Stomach (tissue), 4 donors: ENCODE measurements around the gene IFT172.

Source experiments
- EP300 ChIP-seq: sonication (generic); formaldehyde crosslinking; IDR thresholded peaks from one replicate; pipeline ENCODE4 v1.6.1; 2017; ENCODE audit warnings: antibody characterized with exemption
- POLR2A ChIP-seq, 4 donors: fragments of 450-650 bp; IDR thresholded peaks; one replicate each; pipeline ENCODE4 v1.6.1; 2016; ENCODE audit warnings: antibody characterized with exemption in 4 of 4, control low read depth in 2 of 4, mild to moderate bottlenecking in 1 of 4, moderate library complexity in 1 of 4
- POLR2AphosphoS5 ChIP-seq, 3 donors: sonication (generic); formaldehyde crosslinking; IDR thresholded peaks; one replicate each; pipeline ENCODE4 v1.6.1; 2016; ENCODE audit warnings: antibody characterized with exemption in 3 of 3
- TF ChIP-seq, protein P1 (sequence below), 7 experiments: fragments of 450-650 bp in 4 of 7; fragments of 200-600 bp in 3 of 7; sonication (generic) in 3 of 7; IDR thresholded peaks; one replicate each; pipeline ENCODE4 v1.5.1; 2016 to 2019; ENCODE audit warnings: antibody characterized with exemption in 7 of 7, control low read depth in 2 of 7, mild to moderate bottlenecking in 1 of 7

DNA sequence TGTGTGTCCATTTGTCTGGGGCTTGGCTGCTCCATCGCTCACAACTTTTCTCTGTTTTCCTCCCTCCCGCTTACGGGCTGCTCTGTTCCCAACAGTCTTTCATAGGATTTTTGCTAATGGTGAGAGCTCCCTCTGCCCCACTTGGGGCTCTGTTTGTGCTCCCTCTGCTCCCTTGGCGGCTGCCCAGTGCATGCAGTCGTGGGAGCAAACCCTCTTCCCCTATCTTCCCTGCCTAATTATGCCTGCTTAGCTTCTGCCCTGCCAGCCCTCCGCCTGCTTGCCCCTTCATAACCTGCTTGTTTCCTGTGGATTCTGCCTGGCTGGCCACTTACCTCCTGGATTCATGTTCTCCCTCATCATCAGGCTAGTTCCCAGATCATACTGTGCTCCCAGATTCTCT is 53.9 kb downstream of the IFT172 start:
- TF ChIP-seq POLR2A (IDR thresholded peaks at IDR 0.05) (no peak), POLR2AphosphoS5 (IDR thresholded peaks at IDR 0.05) (no peak), EP300 (no peak)
- TF ChIP-seq, protein P1, sequence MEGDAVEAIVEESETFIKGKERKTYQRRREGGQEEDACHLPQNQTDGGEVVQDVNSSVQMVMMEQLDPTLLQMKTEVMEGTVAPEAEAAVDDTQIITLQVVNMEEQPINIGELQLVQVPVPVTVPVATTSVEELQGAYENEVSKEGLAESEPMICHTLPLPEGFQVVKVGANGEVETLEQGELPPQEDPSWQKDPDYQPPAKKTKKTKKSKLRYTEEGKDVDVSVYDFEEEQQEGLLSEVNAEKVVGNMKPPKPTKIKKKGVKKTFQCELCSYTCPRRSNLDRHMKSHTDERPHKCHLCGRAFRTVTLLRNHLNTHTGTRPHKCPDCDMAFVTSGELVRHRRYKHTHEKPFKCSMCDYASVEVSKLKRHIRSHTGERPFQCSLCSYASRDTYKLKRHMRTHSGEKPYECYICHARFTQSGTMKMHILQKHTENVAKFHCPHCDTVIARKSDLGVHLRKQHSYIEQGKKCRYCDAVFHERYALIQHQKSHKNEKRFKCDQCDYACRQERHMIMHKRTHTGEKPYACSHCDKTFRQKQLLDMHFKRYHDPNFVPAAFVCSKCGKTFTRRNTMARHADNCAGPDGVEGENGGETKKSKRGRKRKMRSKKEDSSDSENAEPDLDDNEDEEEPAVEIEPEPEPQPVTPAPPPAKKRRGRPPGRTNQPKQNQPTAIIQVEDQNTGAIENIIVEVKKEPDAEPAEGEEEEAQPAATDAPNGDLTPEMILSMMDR (IDR thresholded peaks at IDR 0.05) = no peak
